ENCODE results near the gene NDUFB5. TPM values are rescaled to one million over a fixed set of nuclear protein-coding genes. Genes with fewer than 3 reads are reported as not detected.
A peak's percentile ranks its signal among the peaks of the same experiment; 100 is the strongest.

Gene NDUFB5
- polyA plus RNA-seq, 1 of the 3 experiments (the other 2 are of a cell fraction), result 35.3 TPM

DNA sequence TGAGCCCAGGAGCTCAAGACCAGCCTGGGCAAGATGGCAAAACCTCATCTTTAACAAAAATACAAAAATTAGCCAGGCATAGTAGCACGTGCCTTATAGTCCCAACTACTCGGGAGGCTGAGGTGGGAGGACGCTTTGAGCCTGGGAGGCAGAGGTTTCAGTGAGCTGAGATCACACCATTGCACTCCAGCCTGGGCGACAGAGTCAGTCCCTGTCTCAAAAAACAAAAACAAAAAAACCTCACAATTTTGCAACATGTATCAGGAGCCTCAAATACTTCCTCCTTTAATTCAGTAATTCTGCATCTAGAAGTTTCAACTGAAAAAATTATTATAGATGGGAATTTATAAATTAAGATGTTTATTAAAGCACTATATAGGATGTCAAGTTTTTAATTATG is 1.3 kb upstream of the NDUFB5 start:
- Histone ChIP-seq H3K27me3 (ENCODE audit: insufficient read depth) (no peaks in the 10 kb centered on the region), H3K27ac (ENCODE audit: low read depth in 2 of 2, low read length in 1 of 2) (peak overlapping the region in 1 of 2 experiments; percentile 84; a peak in 1 of 4 replicates), H3K9ac (peak overlapping the region; percentile 91), H4K20me1 (ENCODE audit: insufficient read depth) (no peaks in the 10 kb centered on the region; the same call in 1 of the 2 replicates), H3K9me3 (no peaks in the 10 kb centered on the region), H2AFZ (ENCODE audit: low read depth) (no peak overlapping the region), H3K4me1 (ENCODE audit: control insufficient read depth in 1 of 2, insufficient read depth in 2 of 2, low read depth in 1 of 2, low read length in 1 of 2) (peaks cover 6 to 12% of the 10 kb centered on the region in 2 experiments; a peak in 2 of 4 replicates), H3K36me3 (replicated peaks in 1 of 2; ENCODE audit: control insufficient read depth in 1 of 2, insufficient read depth in 2 of 2, low read length in 1 of 2) (peaks cover 39 to 58% of the 10 kb centered on the region in 2 experiments), H3K4me3 (ENCODE audit: low read depth in 2 of 2, low read length in 1 of 2) (peak overlapping the region; percentile 60 to 74), H3K4me2 (peak overlapping the region; percentile 98), H3K9me2 (no peaks in the 10 kb centered on the region), H3F3A (replicated peaks; ENCODE audit: insufficient read depth) (no peaks in the 10 kb centered on the region), H3K79me2 (ENCODE audit: insufficient read depth) (peaks cover 94% of the 10 kb centered on the region)
- ChIA-PET CTCF (no interaction called here), POLR2A (no interaction called here)
- DNase-seq, result no peak
- TF ChIP-seq FOXM1 (IDR thresholded peaks at IDR 0.05; ENCODE audit: low read depth) (no peak), FOXJ3 (CRISPR knock-in tag; IDR thresholded peaks at IDR 0.05) (no peak), SIN3A (IDR thresholded peaks at IDR 0.05; ENCODE audit: borderline replicate concordance, low read depth, low read length) (no peak), NRF1 (IDR thresholded peaks at IDR 0.05; ENCODE audit: low read depth, low read length) (no peak), JUND (IDR thresholded peaks at IDR 0.05) (no peak), GABPA (IDR thresholded peaks at IDR 0.05; ENCODE audit: low read depth) (no peak), RXRA (IDR thresholded peaks at IDR 0.05; ENCODE audit: borderline replicate concordance, low read depth) (no peak), RFX5 (IDR thresholded peaks at IDR 0.05; ENCODE audit: low read length) (no peak)
- 22% methylated on average over 4 of the region's 4 CpGs for WGBS (ENCODE audit: low lambda C conversion rate)

DNA sequence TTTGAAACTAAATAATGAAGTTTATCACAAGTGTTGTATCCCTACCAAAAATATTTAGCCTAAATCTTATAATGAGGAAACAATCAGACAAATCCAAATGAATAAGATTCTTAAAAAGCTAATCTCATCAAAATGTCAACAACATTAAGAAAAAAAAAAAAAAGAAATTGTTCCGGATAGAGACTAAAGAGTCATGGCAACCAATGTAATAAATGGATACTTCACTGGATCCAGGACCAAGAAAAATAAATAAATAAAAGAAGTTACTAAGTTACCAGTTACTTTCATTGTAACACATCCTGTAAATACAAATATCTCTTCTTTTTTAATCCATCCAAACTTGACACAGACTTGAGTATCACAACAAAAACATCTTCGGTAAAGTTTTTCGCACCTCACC is 763 bp upstream of the NDUFB5 start:
- H2AFZ ChIP-seq (ENCODE audit: low read depth), result peak overlapping the region; percentile 71; the same call in 1 of the 2 replicates
- H3K9me2 ChIP-seq, result no peaks in the 10 kb centered on the region
- CTCF ChIA-PET, result no interaction called here
- H3K27me3 ChIP-seq (ENCODE audit: insufficient read depth), result no peaks in the 10 kb centered on the region
- H3K79me2 ChIP-seq (ENCODE audit: insufficient read depth), result peaks cover 94% of the 10 kb centered on the region
- peak overlapping the region; percentile 98 for H3K4me2 ChIP-seq
- H3K9ac ChIP-seq, result peak overlapping the region; percentile 91
- H4K20me1 ChIP-seq (ENCODE audit: insufficient read depth), result no peaks in the 10 kb centered on the region; the same call in 1 of the 2 replicates
- H3K4me3 ChIP-seq (ENCODE audit: low read depth in 2 of 2, low read length in 1 of 2), result peak overlapping the region; percentile 60 to 74
- TF ChIP-seq, protein P1, sequence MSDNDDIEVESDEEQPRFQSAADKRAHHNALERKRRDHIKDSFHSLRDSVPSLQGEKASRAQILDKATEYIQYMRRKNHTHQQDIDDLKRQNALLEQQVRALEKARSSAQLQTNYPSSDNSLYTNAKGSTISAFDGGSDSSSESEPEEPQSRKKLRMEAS (IDR thresholded peaks at IDR 0.05; ENCODE audit: low read depth), result no peak
- TF ChIP-seq NRF1 (IDR thresholded peaks at IDR 0.05; ENCODE audit: low read depth, low read length), result no peak
- no peak for TF ChIP-seq FOXJ3 (CRISPR knock-in tag; IDR thresholded peaks at IDR 0.05)
- TF ChIP-seq, protein P2, sequence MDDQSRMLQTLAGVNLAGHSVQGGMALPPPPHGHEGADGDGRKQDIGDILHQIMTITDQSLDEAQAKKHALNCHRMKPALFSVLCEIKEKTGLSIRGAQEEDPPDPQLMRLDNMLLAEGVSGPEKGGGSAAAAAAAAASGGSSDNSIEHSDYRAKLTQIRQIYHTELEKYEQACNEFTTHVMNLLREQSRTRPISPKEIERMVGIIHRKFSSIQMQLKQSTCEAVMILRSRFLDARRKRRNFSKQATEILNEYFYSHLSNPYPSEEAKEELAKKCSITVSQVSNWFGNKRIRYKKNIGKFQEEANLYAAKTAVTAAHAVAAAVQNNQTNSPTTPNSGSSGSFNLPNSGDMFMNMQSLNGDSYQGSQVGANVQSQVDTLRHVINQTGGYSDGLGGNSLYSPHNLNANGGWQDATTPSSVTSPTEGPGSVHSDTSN (IDR thresholded peaks at IDR 0.05), result no peak
- no peak for TF ChIP-seq FOSL2 (IDR thresholded peaks at IDR 0.05; ENCODE audit: borderline replicate concordance, low read depth)
- TF ChIP-seq TCF12 (IDR thresholded peaks at IDR 0.05), result no peak
- TF ChIP-seq, protein P3, sequence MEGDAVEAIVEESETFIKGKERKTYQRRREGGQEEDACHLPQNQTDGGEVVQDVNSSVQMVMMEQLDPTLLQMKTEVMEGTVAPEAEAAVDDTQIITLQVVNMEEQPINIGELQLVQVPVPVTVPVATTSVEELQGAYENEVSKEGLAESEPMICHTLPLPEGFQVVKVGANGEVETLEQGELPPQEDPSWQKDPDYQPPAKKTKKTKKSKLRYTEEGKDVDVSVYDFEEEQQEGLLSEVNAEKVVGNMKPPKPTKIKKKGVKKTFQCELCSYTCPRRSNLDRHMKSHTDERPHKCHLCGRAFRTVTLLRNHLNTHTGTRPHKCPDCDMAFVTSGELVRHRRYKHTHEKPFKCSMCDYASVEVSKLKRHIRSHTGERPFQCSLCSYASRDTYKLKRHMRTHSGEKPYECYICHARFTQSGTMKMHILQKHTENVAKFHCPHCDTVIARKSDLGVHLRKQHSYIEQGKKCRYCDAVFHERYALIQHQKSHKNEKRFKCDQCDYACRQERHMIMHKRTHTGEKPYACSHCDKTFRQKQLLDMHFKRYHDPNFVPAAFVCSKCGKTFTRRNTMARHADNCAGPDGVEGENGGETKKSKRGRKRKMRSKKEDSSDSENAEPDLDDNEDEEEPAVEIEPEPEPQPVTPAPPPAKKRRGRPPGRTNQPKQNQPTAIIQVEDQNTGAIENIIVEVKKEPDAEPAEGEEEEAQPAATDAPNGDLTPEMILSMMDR (IDR thresholded peaks at IDR 0.05), result no peak
- TF ChIP-seq RXRA (IDR thresholded peaks at IDR 0.05; ENCODE audit: borderline replicate concordance, low read depth), result no peak
- TF ChIP-seq JUND (IDR thresholded peaks at IDR 0.05), result no peak
- TF ChIP-seq GATA2 (CRISPR knock-in tag; IDR thresholded peaks at IDR 0.05), result no peak
- TF ChIP-seq RCOR1 (IDR thresholded peaks at IDR 0.05; ENCODE audit: low read length), result no peak
- TF ChIP-seq EP300 (IDR thresholded peaks at IDR 0.05; ENCODE audit: borderline replicate concordance in 1 of 2, low read depth in 1 of 2, low read length in 1 of 2), result no peak
- no peak for TF ChIP-seq EZH2phosphoT487 (IDR thresholded peaks at IDR 0.05; ENCODE audit: borderline replicate concordance, low read depth)
- no peak for TF ChIP-seq RAD21 (IDR thresholded peaks at IDR 0.05; ENCODE audit: low read length)
- TF ChIP-seq, protein P4, sequence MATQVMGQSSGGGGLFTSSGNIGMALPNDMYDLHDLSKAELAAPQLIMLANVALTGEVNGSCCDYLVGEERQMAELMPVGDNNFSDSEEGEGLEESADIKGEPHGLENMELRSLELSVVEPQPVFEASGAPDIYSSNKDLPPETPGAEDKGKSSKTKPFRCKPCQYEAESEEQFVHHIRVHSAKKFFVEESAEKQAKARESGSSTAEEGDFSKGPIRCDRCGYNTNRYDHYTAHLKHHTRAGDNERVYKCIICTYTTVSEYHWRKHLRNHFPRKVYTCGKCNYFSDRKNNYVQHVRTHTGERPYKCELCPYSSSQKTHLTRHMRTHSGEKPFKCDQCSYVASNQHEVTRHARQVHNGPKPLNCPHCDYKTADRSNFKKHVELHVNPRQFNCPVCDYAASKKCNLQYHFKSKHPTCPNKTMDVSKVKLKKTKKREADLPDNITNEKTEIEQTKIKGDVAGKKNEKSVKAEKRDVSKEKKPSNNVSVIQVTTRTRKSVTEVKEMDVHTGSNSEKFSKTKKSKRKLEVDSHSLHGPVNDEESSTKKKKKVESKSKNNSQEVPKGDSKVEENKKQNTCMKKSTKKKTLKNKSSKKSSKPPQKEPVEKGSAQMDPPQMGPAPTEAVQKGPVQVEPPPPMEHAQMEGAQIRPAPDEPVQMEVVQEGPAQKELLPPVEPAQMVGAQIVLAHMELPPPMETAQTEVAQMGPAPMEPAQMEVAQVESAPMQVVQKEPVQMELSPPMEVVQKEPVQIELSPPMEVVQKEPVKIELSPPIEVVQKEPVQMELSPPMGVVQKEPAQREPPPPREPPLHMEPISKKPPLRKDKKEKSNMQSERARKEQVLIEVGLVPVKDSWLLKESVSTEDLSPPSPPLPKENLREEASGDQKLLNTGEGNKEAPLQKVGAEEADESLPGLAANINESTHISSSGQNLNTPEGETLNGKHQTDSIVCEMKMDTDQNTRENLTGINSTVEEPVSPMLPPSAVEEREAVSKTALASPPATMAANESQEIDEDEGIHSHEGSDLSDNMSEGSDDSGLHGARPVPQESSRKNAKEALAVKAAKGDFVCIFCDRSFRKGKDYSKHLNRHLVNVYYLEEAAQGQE (IDR thresholded peaks at IDR 0.05; ENCODE audit: low read depth, low read length), result no peak
- no peak for TF ChIP-seq SMC3 (IDR thresholded peaks at IDR 0.05; ENCODE audit: low read depth, low read length)
- no peak for TF ChIP-seq POLR2AphosphoS5 (IDR thresholded peaks at IDR 0.05; ENCODE audit: low read depth, low read length)
- no peak for TF ChIP-seq GABPA (IDR thresholded peaks at IDR 0.05; ENCODE audit: low read depth)
- TF ChIP-seq ELF1 (IDR thresholded peaks at IDR 0.05), result no peak
- POLR2A ChIA-PET, result no interaction called here
- peaks cover 6 to 12% of the 10 kb centered on the region in 2 experiments; a peak in 2 of 4 replicates for H3K4me1 ChIP-seq (ENCODE audit: control insufficient read depth in 1 of 2, insufficient read depth in 2 of 2, low read depth in 1 of 2, low read length in 1 of 2)
- H3K27ac ChIP-seq (ENCODE audit: low read depth in 2 of 2, low read length in 1 of 2), result peak overlapping the region; percentile 84
- 0% methylated on average over 3 of the region's 3 CpGs for WGBS (ENCODE audit: low lambda C conversion rate)
- H3K36me3 ChIP-seq (replicated peaks in 1 of 2; ENCODE audit: control insufficient read depth in 1 of 2, insufficient read depth in 2 of 2, low read length in 1 of 2), result peaks cover 38 to 52% of the 10 kb centered on the region in 2 experiments
- DNase-seq, result no peak
- H3F3A ChIP-seq (replicated peaks; ENCODE audit: insufficient read depth), result no peaks in the 10 kb centered on the region
- no peaks in the 10 kb centered on the region for H3K9me3 ChIP-seq
